Subcutaneous abdominal adipose tissue (tissue), 5 donors: ENCODE data around the gene NDUFS3.

Experiments used
- H3K27ac ChIP-seq: one replicate; pipeline ENCODE4 v1.7.0; 2013; ENCODE audit warnings: low read depth, mild to moderate bottlenecking, inconsistent platforms, low read length, moderate library complexity
- H3K27me3 ChIP-seq, 5 donors: one replicate each; pipeline ENCODE4 v1.7.0; 2013; ENCODE audit warnings: low read length in 5 of 5, inconsistent platforms in 1 of 5; ENCODE audit not compliant: control insufficient read depth in 5 of 5, insufficient read depth in 4 of 5
- H3K36me3 ChIP-seq, 5 donors: one replicate each; pipeline ENCODE4 v1.7.0; 2013; ENCODE audit warnings: low read length in 5 of 5; ENCODE audit not compliant: control insufficient read depth in 5 of 5, insufficient read depth in 5 of 5
- H3K4me1 ChIP-seq, 5 donors: one replicate each; pipeline ENCODE4 v1.7.0; 2013; ENCODE audit warnings: low read length in 5 of 5, mild to moderate bottlenecking in 3 of 5, moderate library complexity in 1 of 5; ENCODE audit not compliant: control insufficient read depth in 5 of 5, insufficient read depth in 5 of 5
- H3K4me3 ChIP-seq, 5 donors: one replicate each; pipeline ENCODE4 v1.7.0; 2013; ENCODE audit warnings: low read length in 5 of 5, low read depth in 1 of 5
- H3K9ac ChIP-seq, 5 donors: one replicate each; pipeline ENCODE4 v1.7.0; 2013; ENCODE audit warnings: low read length in 5 of 5, mild to moderate bottlenecking in 4 of 5, moderate library complexity in 3 of 5
- H3K9me3 ChIP-seq, 5 donors: one replicate each; pipeline ENCODE4 v1.7.0; 2013; ENCODE audit warnings: low read length in 5 of 5; ENCODE audit not compliant: control insufficient read depth in 5 of 5
- donor health status: healthy.
- donor health status: healthy.
- donor health status: healthy.
- donor health status: healthy.
- donor health status: healthy.

Gene NDUFS3

DNA sequence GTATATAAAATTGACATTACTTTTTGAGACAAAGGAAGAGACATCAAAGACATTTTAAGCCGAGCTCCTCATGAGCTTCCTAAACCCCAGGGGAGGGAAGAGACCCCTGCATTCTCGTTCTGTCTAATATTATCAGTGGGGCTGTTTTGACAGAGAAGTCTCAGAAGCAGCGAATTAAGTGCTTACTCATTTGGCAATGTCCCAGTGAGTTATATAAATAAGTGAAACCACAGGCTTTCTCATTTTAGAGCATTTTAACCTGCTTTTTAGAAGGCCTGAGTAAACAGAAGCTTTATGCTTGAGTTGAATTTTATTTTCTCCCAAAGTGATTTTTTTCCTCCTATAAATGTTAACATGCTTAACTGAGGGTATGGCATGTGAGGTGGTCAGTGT is 38.5 kb downstream of the NDUFS3 start:
- no peaks in the 10 kb centered on the region for H3K9me3 ChIP-seq
- H3K36me3 ChIP-seq: peaks cover 17 to 33% (median 31%) of the 10 kb centered on the region in 5 donors
- H3K9ac ChIP-seq: peak overlapping the region in 2 of 5 donors; percentile 2 to 58
- no peak overlapping the region for H3K4me3 ChIP-seq
- H3K27me3 ChIP-seq: no peaks in the 10 kb centered on the region
- peaks cover 1 to 31% (median 19%) of the 10 kb centered on the region in 5 donors for H3K4me1 ChIP-seq
- H3K27ac ChIP-seq: peak overlapping the region; percentile 77

- Histone ChIP-seq H3K4me1 (peaks cover 1 to 31% (median 10%) of the 10 kb centered on the region in 5 donors), H3K4me3 (no peak overlapping the region), H3K9ac (peak overlapping the region in 2 of 5 donors; percentile 2 to 6), H3K9me3 (no peaks in the 10 kb centered on the region), H3K27me3 (no peaks in the 10 kb centered on the region), H3K36me3 (peaks cover 26 to 67% (median 54%) of the 10 kb centered on the region in 5 donors), H3K27ac (peak overlapping the region; percentile 45)
Observed at GRCh38 chr11:47620836-47621378, 42.0 kb downstream of the NDUFS3 start.

GRCh38 chr11:47626234-47626633 is 47.4 kb downstream of the NDUFS3 start:
- H3K27me3 ChIP-seq: no peaks in the 10 kb centered on the region
- no peak overlapping the region for H3K9ac ChIP-seq
- peaks cover 0 to under 1% (median 0%) of the 10 kb centered on the region in 5 donors for H3K4me1 ChIP-seq
- H3K36me3 ChIP-seq: peaks cover 36 to 94% (median 78%) of the 10 kb centered on the region in 5 donors
- no peak overlapping the region for H3K4me3 ChIP-seq
- H3K9me3 ChIP-seq: no peaks in the 10 kb centered on the region
- H3K27ac ChIP-seq: no peak overlapping the region

- Histone ChIP-seq H3K27ac (no peak overlapping the region), H3K27me3 (no peaks in the 10 kb centered on the region), H3K4me1 (no peaks in the 10 kb centered on the region), H3K36me3 (peaks cover 35 to 92% (median 71%) of the 10 kb centered on the region in 5 donors), H3K9ac (no peak overlapping the region), H3K9me3 (no peaks in the 10 kb centered on the region), H3K4me3 (no peak overlapping the region)
Observed at GRCh38 chr11:47628026-47628425, 49.2 kb downstream of the NDUFS3 start.

- Histone ChIP-seq H3K4me1 (no peaks in the 10 kb centered on the region), H3K36me3 (peaks cover 38 to 83% (median 64%) of the 10 kb centered on the region in 5 donors), H3K27me3 (no peaks in the 10 kb centered on the region), H3K9ac (no peak overlapping the region), H3K4me3 (no peak overlapping the region), H3K27ac (no peak overlapping the region), H3K9me3 (no peaks in the 10 kb centered on the region)
Observed at GRCh38 chr11:47631473-47631872, 52.6 kb downstream of the NDUFS3 start.
